ENCODE data around the gene BRMS1L. TPM values are rescaled to one million over a fixed set of nuclear protein-coding genes. Genes with fewer than 3 reads are reported as not detected.

The BRMS1L gene
- total RNA-seq, 1 donor from 2014 or later, result 14.3 TPM

- no peaks in the 10 kb centered on the region for H3K36me3 ChIP-seq
- H3K27me3 ChIP-seq, result no peaks in the 10 kb centered on the region
- Mint-ChIP-seq H3K9me3 (no peaks in the 10 kb centered on the region), H3K4me3 (peak overlapping the region; percentile 96), H3K36me3 (peaks cover 3% of the 10 kb centered on the region), H3K4me1 (peaks cover 17% of the 10 kb centered on the region), H3K27me3 (ENCODE audit: insufficient read depth, low read depth) (no peaks in the 10 kb centered on the region), H3K27ac (no peak overlapping the region)
- peaks cover 24% of the 10 kb centered on the region for H3F3A ChIP-seq (ENCODE audit: low read depth)
- peaks cover 18% of the 10 kb centered on the region for H3K4me1 ChIP-seq
- DNase-seq (ENCODE audit: low spot score), result no peak
- H3K9me3 ChIP-seq (ENCODE audit: low read depth), result no peaks in the 10 kb centered on the region
- H3K79me2 ChIP-seq (ENCODE audit: low read depth), result peaks cover 32% of the 10 kb centered on the region
- no peak overlapping the region for H2AFZ ChIP-seq (replicated peaks)
- peak overlapping the region; percentile 78 for H3K4me3 ChIP-seq
- H4K20me1 ChIP-seq (ENCODE audit: low read depth), result peaks cover 11% of the 10 kb centered on the region
- H3K9ac ChIP-seq, result no peak overlapping the region
- H3K27ac ChIP-seq, result no peak overlapping the region
- TF ChIP-seq, protein P1, sequence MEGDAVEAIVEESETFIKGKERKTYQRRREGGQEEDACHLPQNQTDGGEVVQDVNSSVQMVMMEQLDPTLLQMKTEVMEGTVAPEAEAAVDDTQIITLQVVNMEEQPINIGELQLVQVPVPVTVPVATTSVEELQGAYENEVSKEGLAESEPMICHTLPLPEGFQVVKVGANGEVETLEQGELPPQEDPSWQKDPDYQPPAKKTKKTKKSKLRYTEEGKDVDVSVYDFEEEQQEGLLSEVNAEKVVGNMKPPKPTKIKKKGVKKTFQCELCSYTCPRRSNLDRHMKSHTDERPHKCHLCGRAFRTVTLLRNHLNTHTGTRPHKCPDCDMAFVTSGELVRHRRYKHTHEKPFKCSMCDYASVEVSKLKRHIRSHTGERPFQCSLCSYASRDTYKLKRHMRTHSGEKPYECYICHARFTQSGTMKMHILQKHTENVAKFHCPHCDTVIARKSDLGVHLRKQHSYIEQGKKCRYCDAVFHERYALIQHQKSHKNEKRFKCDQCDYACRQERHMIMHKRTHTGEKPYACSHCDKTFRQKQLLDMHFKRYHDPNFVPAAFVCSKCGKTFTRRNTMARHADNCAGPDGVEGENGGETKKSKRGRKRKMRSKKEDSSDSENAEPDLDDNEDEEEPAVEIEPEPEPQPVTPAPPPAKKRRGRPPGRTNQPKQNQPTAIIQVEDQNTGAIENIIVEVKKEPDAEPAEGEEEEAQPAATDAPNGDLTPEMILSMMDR (IDR thresholded peaks at IDR 0.05), result no peak
- TF ChIP-seq EZH2phosphoT487 (IDR thresholded peaks at IDR 0.05) (no peak), EZH2 (IDR thresholded peaks at IDR 0.05) (no peak)
- no peak overlapping the region for H3K4me2 ChIP-seq
Measured at GRCh38 chr14:35809597-35809996, 16.5 kb upstream of the BRMS1L start.

- H3K9ac ChIP-seq, result no peak overlapping the region
- Mint-ChIP-seq H3K4me1 (peaks cover 17% of the 10 kb centered on the region), H3K36me3 (no peaks in the 10 kb centered on the region), H3K9me3 (no peaks in the 10 kb centered on the region), H3K27me3 (ENCODE audit: insufficient read depth, low read depth) (no peaks in the 10 kb centered on the region), H3K27ac (no peak overlapping the region), H3K4me3 (peak overlapping the region; percentile 22)
- H3K27me3 ChIP-seq, result no peaks in the 10 kb centered on the region
- peaks cover 11% of the 10 kb centered on the region for H4K20me1 ChIP-seq (ENCODE audit: low read depth)
- H3K4me2 ChIP-seq, result no peak overlapping the region
- H3K27ac ChIP-seq, result no peak overlapping the region
- DNase-seq (ENCODE audit: low spot score), result no peak
- H3K4me3 ChIP-seq, result no peak overlapping the region
- H3K9me3 ChIP-seq (ENCODE audit: low read depth), result no peaks in the 10 kb centered on the region
- TF ChIP-seq, protein P1 (IDR thresholded peaks at IDR 0.05), result no peak
- no peak for TF ChIP-seq EZH2phosphoT487 (IDR thresholded peaks at IDR 0.05)
- no peak for TF ChIP-seq EZH2 (IDR thresholded peaks at IDR 0.05)
- peaks cover 24% of the 10 kb centered on the region for H3F3A ChIP-seq (ENCODE audit: low read depth)
- H3K36me3 ChIP-seq, result no peaks in the 10 kb centered on the region
- peaks cover 18% of the 10 kb centered on the region for H3K4me1 ChIP-seq
- H2AFZ ChIP-seq (replicated peaks), result no peak overlapping the region
- peaks cover 20% of the 10 kb centered on the region for H3K79me2 ChIP-seq (ENCODE audit: low read depth)
Measured at GRCh38 chr14:35810963-35811362, 15.2 kb upstream of the BRMS1L start.

DNA sequence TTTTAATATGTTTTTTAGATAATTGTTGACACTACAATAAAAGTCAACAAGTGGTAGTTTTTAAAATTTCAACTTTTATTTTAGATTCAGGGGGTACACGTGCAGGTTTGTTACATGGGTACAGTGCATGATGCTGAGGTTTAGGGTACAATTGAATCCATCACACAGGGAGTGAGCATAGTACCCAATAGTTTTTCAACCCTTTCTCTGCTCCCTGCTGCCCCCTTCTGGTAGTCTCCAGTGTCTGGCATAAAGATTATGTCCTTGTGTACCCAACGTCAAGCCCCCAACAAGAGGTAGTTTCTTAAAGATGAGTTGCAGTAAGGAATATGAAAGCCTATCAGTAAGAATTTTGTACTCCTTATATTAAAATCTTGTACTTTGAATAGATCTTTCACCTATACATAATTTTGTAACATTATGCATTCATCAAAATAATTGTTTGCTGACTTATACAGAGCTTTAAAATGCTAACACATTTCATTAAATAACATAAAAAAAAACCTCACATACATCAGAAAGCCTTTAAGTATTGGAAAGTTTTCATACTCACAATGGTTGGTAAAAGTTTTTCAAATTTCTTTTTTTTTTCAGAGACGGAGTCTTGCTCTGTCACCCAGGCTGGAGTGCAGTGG is 11.7 kb upstream of the BRMS1L start:
- H3K36me3 Mint-ChIP-seq, result no peaks in the 10 kb centered on the region
- H3K79me2 ChIP-seq (ENCODE audit: low read depth), result no peaks in the 10 kb centered on the region
- no peaks in the 10 kb centered on the region for H3K27me3 Mint-ChIP-seq (ENCODE audit: insufficient read depth, low read depth)
- no peak overlapping the region for H3K4me3 ChIP-seq
- no peak overlapping the region for H3K9ac ChIP-seq
- no peaks in the 10 kb centered on the region for H3K36me3 ChIP-seq
- H3K9me3 ChIP-seq (ENCODE audit: low read depth), result no peaks in the 10 kb centered on the region
- no peak overlapping the region for H3K4me3 Mint-ChIP-seq
- no peaks in the 10 kb centered on the region for H3K9me3 Mint-ChIP-seq
- no peak overlapping the region for H2AFZ ChIP-seq (replicated peaks)
- no peak overlapping the region for H3K27ac ChIP-seq
- DNase-seq (ENCODE audit: low spot score), result peak; percentile 79
- no peaks in the 10 kb centered on the region for H4K20me1 ChIP-seq (ENCODE audit: low read depth)
- TF ChIP-seq EZH2phosphoT487 (IDR thresholded peaks at IDR 0.05), result no peak
- TF ChIP-seq, protein P1 (IDR thresholded peaks at IDR 0.05), result peak; percentile 85
- no peaks in the 10 kb centered on the region for H3K4me1 ChIP-seq
- H3K27me3 ChIP-seq, result no peaks in the 10 kb centered on the region
- H3K27ac Mint-ChIP-seq, result no peak overlapping the region
- no peaks in the 10 kb centered on the region for H3K4me1 Mint-ChIP-seq
- H3K4me2 ChIP-seq, result no peak overlapping the region
- H3F3A ChIP-seq (ENCODE audit: low read depth), result peaks cover 3% of the 10 kb centered on the region

All from neural progenitor cell (in vitro differentiated cells).